CD14-positive monocyte (primary cell): Measurements from ENCODE around the gene CXCR6. TPM values are rescaled to one million over a fixed set of nuclear protein-coding genes. Genes with fewer than 3 reads are reported as not detected.

Experiments used
- DNase-seq, 3 donors: peaks; one replicate each; pipeline ENCODE4 v3.0.0-alpha.2; 2011 to 2022
- H2AFZ ChIP-seq: 2 replicates; pipeline ENCODE4 v1.6.0; 2012; ENCODE audit warnings: mild to moderate bottlenecking, low read depth, low read length, inconsistent platforms; ENCODE audit not compliant: insufficient read depth, poor library complexity, severe bottlenecking
- H3K27ac ChIP-seq, 2 donors: 1 replicate in 1 of 2; 2 replicates in 1 of 2; pipeline ENCODE4 v1.5.1; 2012 to 2013; ENCODE audit warnings: low read length in 2 of 2, control low read depth in 1 of 2, inconsistent platforms in 1 of 2, low read depth in 1 of 2, mild to moderate bottlenecking in 1 of 2
- H3K27me3 ChIP-seq, 2 donors: one replicate each; pipeline versions ENCODE4 v1.6.0 to v1.6.1; 2011 to 2013; ENCODE audit warnings: low read length in 2 of 2; ENCODE audit not compliant: control insufficient read depth in 2 of 2, insufficient read depth in 2 of 2
- H3K36me3 ChIP-seq, 2 donors: replicated peaks in 1 of 2; 1 replicate in 1 of 2; 2 replicates in 1 of 2; pipeline versions ENCODE4 v1.5.1 to v1.6.1; 2012 to 2013; ENCODE audit warnings: low read length in 2 of 2, control low read depth in 1 of 2, inconsistent platforms in 1 of 2, mild to moderate bottlenecking in 1 of 2; ENCODE audit not compliant: insufficient read depth in 2 of 2, control insufficient read depth in 1 of 2
- H3K4me1 ChIP-seq, 2 donors: 1 replicate in 1 of 2; 2 replicates in 1 of 2; pipeline versions ENCODE4 v1.5.1 to v1.6.1; 2012 to 2013; ENCODE audit warnings: low read length in 2 of 2, control low read depth in 1 of 2, inconsistent platforms in 1 of 2, mild to moderate bottlenecking in 1 of 2, moderate library complexity in 1 of 2; ENCODE audit not compliant: insufficient read depth in 2 of 2, control insufficient read depth in 1 of 2
- H3K4me2 ChIP-seq: replicated peaks from 2 replicates; pipeline ENCODE3; 2012; ENCODE audit warnings: low read length, moderate library complexity, mild to moderate bottlenecking; ENCODE audit not compliant: poor library complexity, severe bottlenecking; ENCODE audit errors: extremely low read depth
- H3K4me3 ChIP-seq, 3 experiments: fragments of 200-600 bp in 1 of 3; sonication (generic) in 1 of 3; replicated peaks in 1 of 3; 1 replicate in 2 of 3; 2 replicates in 1 of 3; pipeline ENCODE4 v1.5.1; 2011 to 2013; ENCODE audit warnings: low read length in 3 of 3, mild to moderate bottlenecking in 3 of 3, control low read depth in 2 of 3, low read depth in 2 of 3, inconsistent platforms in 1 of 3, moderate library complexity in 1 of 3
- H3K79me2 ChIP-seq: 2 replicates; pipeline ENCODE4 v1.6.0; 2012; ENCODE audit warnings: mild to moderate bottlenecking, control low read depth, inconsistent platforms, low read length, moderate library complexity; ENCODE audit not compliant: insufficient read depth
- H3K9ac ChIP-seq: 2 replicates; pipeline ENCODE4 v1.6.0; 2017; ENCODE audit warnings: low read length, mild to moderate bottlenecking; ENCODE audit not compliant: insufficient read depth, poor library complexity, severe bottlenecking
- H3K9me3 ChIP-seq, 2 donors: replicated peaks in 1 of 2; 1 replicate in 1 of 2; 2 replicates in 1 of 2; pipeline versions ENCODE4 v1.5.1 to v1.6.1; 2012 to 2013; ENCODE audit warnings: low read length in 2 of 2, control low read depth in 1 of 2; ENCODE audit not compliant: control insufficient read depth in 1 of 2, insufficient read depth in 1 of 2
- H4K20me1 ChIP-seq: 2 replicates; pipeline ENCODE4 v1.6.0; 2012; ENCODE audit warnings: mild to moderate bottlenecking, low read length, control low read depth, moderate library complexity; ENCODE audit not compliant: insufficient read depth
- H3K27ac Mint-ChIP-seq, 7 donors: one replicate each; pipeline ENCODE4 v1.8.0; 2020; ENCODE audit warnings: mild to moderate bottlenecking in 7 of 7, mixed read lengths in 7 of 7, moderate library complexity in 6 of 7, inconsistent platforms in 2 of 7
- H3K27me3 Mint-ChIP-seq, 3 donors: one replicate each; pipeline ENCODE4 v1.8.0; 2021 to 2022; ENCODE audit warnings: low read depth in 3 of 3, mild to moderate bottlenecking in 3 of 3, mixed read lengths in 3 of 3, moderate library complexity in 3 of 3, inconsistent platforms in 1 of 3
- H3K36me3 Mint-ChIP-seq, 2 donors: one replicate each; pipeline ENCODE4 v1.8.0; 2020; ENCODE audit warnings: mixed read lengths in 2 of 2, inconsistent platforms in 1 of 2, mild to moderate bottlenecking in 1 of 2
- H3K4me1 Mint-ChIP-seq: one replicate; pipeline ENCODE4 v1.8.0; 2020; ENCODE audit warnings: mild to moderate bottlenecking, mixed read lengths
- H3K4me3 Mint-ChIP-seq, 2 donors: one replicate each; pipeline ENCODE4 v1.8.0; 2020; ENCODE audit warnings: mild to moderate bottlenecking in 2 of 2, mixed read lengths in 2 of 2, moderate library complexity in 1 of 2
- H3K9me3 Mint-ChIP-seq, 7 donors: one replicate each; pipeline ENCODE4 v1.8.0; 2020 to 2022; ENCODE audit warnings: mixed read lengths in 7 of 7, mild to moderate bottlenecking in 6 of 7, moderate library complexity in 6 of 7, inconsistent platforms in 2 of 7
- WGBS: methylation state at CpG from one replicate; pipeline ENCODE4 v1.1.5; 2013; ENCODE audit warnings: missing lambda C conversion rate; ENCODE audit not compliant: insufficient coverage; 5-methylcytosine and 5-hydroxymethylcytosine counted together
- intact Hi-C, 2 donors: fragments of 100-400 bp; cut with micrococcal nuclease; formaldehyde crosslinking; loops; one replicate each; pipeline versions ENCODE4 v1.15.0 to v1.15.1; 2023
- polyA plus RNA-seq, 3 donors: library from polyadenylated mRNA; depleted of rRNA in 1 of 3; unstranded in 2 of 3; stranded (reverse) in 1 of 3; fragments of 300-500 nt in 2 of 3; fragments of >200 nt in 1 of 3; fragmentation: Illumina TruSeq in 2 of 3; gene quantifications; 1 replicate in 2 of 3; 2 replicates in 1 of 3; pipeline ENCODE4 v1.2.3, GENCODE V29; 2012 to 2021
- TF ChIP-seq, protein P1 (sequence below): fragments of 200-600 bp; IDR thresholded peaks from one replicate; pipeline ENCODE4 v1.8.0; 2022; ENCODE audit warnings: antibody characterized with exemption, mild to moderate bottlenecking

Gene CXCR6
- polyA plus RNA-seq, 3 donors, result 0.10 TPM; not detected in 2

DNA sequence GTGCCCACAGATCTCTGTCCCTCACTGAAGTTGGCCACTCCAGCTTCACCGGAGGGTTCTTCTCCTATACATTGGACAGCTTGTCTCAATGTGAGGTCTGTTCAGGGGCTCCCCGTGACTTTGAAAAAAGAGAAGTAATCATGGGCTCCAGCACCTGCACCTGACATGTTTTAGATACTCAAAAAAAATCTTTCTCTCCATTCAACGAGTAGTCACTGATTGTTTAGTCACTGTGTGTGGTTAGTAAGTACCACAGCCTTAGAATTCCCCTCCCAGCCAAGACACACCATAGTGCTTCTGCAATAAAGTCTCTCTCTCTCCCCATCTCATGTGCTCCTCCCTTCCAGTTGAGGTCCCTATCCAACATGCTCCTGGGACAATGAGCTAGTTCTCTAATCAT lies 38.3 kb upstream of the CXCR6 start:
- no peaks in the 10 kb centered on the region for H3K36me3 Mint-ChIP-seq
- H2AFZ ChIP-seq, result no peak overlapping the region
- no peaks in the 10 kb centered on the region for H3K79me2 ChIP-seq
- H3K27me3 Mint-ChIP-seq, result peaks cover 0 to 1% (median 0%) of the 10 kb centered on the region in 3 donors
- WGBS, result 100% methylated on average over 1 of the region's 3 CpGs
- H3K27ac Mint-ChIP-seq, result no peak overlapping the region
- no peak overlapping the region for H3K4me3 ChIP-seq
- H3K9ac ChIP-seq, result no peak overlapping the region
- no peaks in the 10 kb centered on the region for H3K27me3 ChIP-seq
- no peaks in the 10 kb centered on the region for H3K36me3 ChIP-seq
- TF ChIP-seq, protein P1, sequence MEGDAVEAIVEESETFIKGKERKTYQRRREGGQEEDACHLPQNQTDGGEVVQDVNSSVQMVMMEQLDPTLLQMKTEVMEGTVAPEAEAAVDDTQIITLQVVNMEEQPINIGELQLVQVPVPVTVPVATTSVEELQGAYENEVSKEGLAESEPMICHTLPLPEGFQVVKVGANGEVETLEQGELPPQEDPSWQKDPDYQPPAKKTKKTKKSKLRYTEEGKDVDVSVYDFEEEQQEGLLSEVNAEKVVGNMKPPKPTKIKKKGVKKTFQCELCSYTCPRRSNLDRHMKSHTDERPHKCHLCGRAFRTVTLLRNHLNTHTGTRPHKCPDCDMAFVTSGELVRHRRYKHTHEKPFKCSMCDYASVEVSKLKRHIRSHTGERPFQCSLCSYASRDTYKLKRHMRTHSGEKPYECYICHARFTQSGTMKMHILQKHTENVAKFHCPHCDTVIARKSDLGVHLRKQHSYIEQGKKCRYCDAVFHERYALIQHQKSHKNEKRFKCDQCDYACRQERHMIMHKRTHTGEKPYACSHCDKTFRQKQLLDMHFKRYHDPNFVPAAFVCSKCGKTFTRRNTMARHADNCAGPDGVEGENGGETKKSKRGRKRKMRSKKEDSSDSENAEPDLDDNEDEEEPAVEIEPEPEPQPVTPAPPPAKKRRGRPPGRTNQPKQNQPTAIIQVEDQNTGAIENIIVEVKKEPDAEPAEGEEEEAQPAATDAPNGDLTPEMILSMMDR, result no peak
- no peaks in the 10 kb centered on the region for H3K4me1 ChIP-seq
- no peak overlapping the region for H3K27ac ChIP-seq
- H3K4me2 ChIP-seq, result no peak overlapping the region
- H4K20me1 ChIP-seq, result no peaks in the 10 kb centered on the region
- intact Hi-C loops, result no loop called here
- H3K9me3 ChIP-seq, result no peaks in the 10 kb centered on the region
- peaks cover 3% of the 10 kb centered on the region for H3K4me1 Mint-ChIP-seq
- peaks cover 0 to 2% (median 0%) of the 10 kb centered on the region in 7 donors for H3K9me3 Mint-ChIP-seq
- no peak for DNase-seq
- H3K4me3 Mint-ChIP-seq, result no peak overlapping the region

DNA sequence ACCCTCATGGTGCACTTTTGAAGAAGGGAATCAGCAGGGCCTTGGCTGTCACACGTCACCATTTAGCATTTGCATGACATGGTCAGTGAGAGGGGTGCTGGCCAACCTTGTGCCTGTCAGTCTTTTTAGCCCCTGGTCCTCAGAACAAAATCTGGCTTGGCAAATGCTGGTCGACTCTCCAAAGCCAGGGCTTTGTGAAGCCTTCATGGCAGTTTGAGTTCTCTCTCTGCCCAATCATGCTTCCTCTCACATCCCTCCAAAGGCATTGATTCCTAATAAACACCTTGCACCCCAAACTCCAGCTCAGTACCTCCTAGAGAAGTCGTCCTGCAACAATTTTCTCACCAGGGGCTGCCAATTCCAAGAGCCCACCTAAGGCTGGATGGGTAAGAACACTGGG lies 37.5 kb upstream of the CXCR6 start:
- Histone ChIP-seq H3K4me3 (no peak overlapping the region), H3K27me3 (no peaks in the 10 kb centered on the region), H3K4me1 (no peaks in the 10 kb centered on the region), H3K9me3 (no peaks in the 10 kb centered on the region), H3K4me2 (no peak overlapping the region), H3K36me3 (no peaks in the 10 kb centered on the region), H3K27ac (no peak overlapping the region), H3K79me2 (no peaks in the 10 kb centered on the region), H3K9ac (no peak overlapping the region), H4K20me1 (no peaks in the 10 kb centered on the region), H2AFZ (no peak overlapping the region)
- Mint-ChIP-seq H3K27me3 (peaks cover 0 to 1% (median 0%) of the 10 kb centered on the region in 3 donors), H3K36me3 (no peaks in the 10 kb centered on the region), H3K4me3 (no peak overlapping the region), H3K9me3 (peaks cover 0 to 2% (median 0%) of the 10 kb centered on the region in 7 donors), H3K4me1 (peaks cover 3% of the 10 kb centered on the region), H3K27ac (no peak overlapping the region)
- DNase-seq, result no peak
- 100% methylated on average over 2 of the region's 3 CpGs for WGBS
- intact Hi-C loops, result no loop called here
- TF ChIP-seq, protein P1, result no peak
